K562 (cell line): Measurements from ENCODE around the gene RTL10. TPM values are rescaled to one million over a fixed set of nuclear protein-coding genes. Genes with fewer than 3 reads are reported as not detected.

Experiments used
- BRF1 ChIP-seq: IDR thresholded peaks from 3 replicates; pipeline ENCODE4 v1.6.1; 2011; ENCODE audit warnings: borderline replicate concordance, mild to moderate bottlenecking; ENCODE audit not compliant: insufficient read length; ENCODE audit errors: extremely low read depth
- CREB5 ChIP-seq: fragments of 250-450 bp; sonication (Bioruptor Pico); IDR thresholded peaks from 2 replicates; pipeline ENCODE4 v1.5.0; 2020; ENCODE audit warnings: mild to moderate bottlenecking
- FOXK1 ChIP-seq: sonication (generic); formaldehyde crosslinking; IDR thresholded peaks from 2 replicates; pipeline ENCODE4 v1.8.0; 2022; ENCODE audit warnings: missing genetic modification reagents, mild to moderate bottlenecking, borderline replicate concordance
- MXI1 ChIP-seq: IDR thresholded peaks from 2 replicates; pipeline ENCODE4 v1.6.1; 2011; ENCODE audit warnings: low read depth, mild to moderate bottlenecking, improper control_type of control experiment, low read length
- RERE ChIP-seq: sonication (generic); formaldehyde crosslinking; IDR thresholded peaks from 2 replicates; pipeline ENCODE4 v1.8.0; 2023; ENCODE audit warnings: missing genetic modification reagents, mild to moderate bottlenecking, borderline replicate concordance
- SOX6 ChIP-seq: fragments of 450-650 bp; IDR thresholded peaks from 2 replicates; pipeline ENCODE4 v1.6.1; 2014; ENCODE audit warnings: mild to moderate bottlenecking
- ZNF12 ChIP-seq: sonication (generic); formaldehyde crosslinking; IDR thresholded peaks from 2 replicates; pipeline ENCODE4 v1.4.0; 2020; ENCODE audit warnings: mild to moderate bottlenecking, missing genetic modification reagents
- ZNF280B ChIP-seq: fragments of 250-450 bp; sonication (Bioruptor Pico); IDR thresholded peaks from 2 replicates; pipeline ENCODE4 v1.5.1; 2021; ENCODE audit warnings: mild to moderate bottlenecking
- ZNF717 ChIP-seq: fragments of 250-450 bp; sonication (Bioruptor Pico); IDR thresholded peaks from 2 replicates; pipeline ENCODE4 v1.5.0; 2021
- ZNF830 ChIP-seq: fragments of 250-450 bp; sonication (Bioruptor Pico); IDR thresholded peaks from 2 replicates; pipeline ENCODE4 v1.5.0; 2021; ENCODE audit warnings: mild to moderate bottlenecking
- polyA plus RNA-seq, 8 experiments: library from polyadenylated mRNA; depleted of rRNA in 4 of 8; stranded (reverse) in 5 of 8; unstranded in 3 of 8; fragments of >200 nt; fragmentation: Nextera tagmentation in 2 of 8; fragmentation: Illumina TruSeq in 1 of 8; extraction: Ambion mirVana in 2 of 8; extraction: Trizol in 1 of 8; gene quantifications; 2 replicates each; pipeline versions ENCODE4 v1.2.1 to v1.2.3, GENCODE V29; 2011 to 2014; ENCODE audit warnings: inconsistent platforms in 1 of 8, missing spikeins in 1 of 8
- total RNA-seq, 7 experiments: library from RNA; depleted of rRNA in 6 of 7; stranded (reverse); fragments of >200 nt in 6 of 7; fragmentation: Illumina TruSeq in 2 of 7; extraction: Trizol in 2 of 7; gene quantifications; 2 replicates each; pipeline versions ENCODE4 v1.2.1 to v1.2.3, GENCODE V29; 2011 to 2021; ENCODE audit warnings: low replicate concordance in 1 of 7
- TF ChIP-seq, protein P1 (sequence below): fragments of 450-650 bp; IDR thresholded peaks from 2 replicates; pipeline ENCODE4 v1.6.1; 2016; ENCODE audit warnings: low read depth, mild to moderate bottlenecking, moderate library complexity
- TF ChIP-seq, protein P2 (sequence below): fragments of 250-450 bp; sonication (Bioruptor Pico); IDR thresholded peaks from 2 replicates; pipeline ENCODE4 v1.5.0; 2021; ENCODE audit warnings: mild to moderate bottlenecking, moderate library complexity

RTL10 gene
- total and polyA plus RNA-seq, 9 of the 15 experiments (the other 6 are each of a cell fraction or from before 2014, with no cell fraction given) = 19.8 to 75.5 (median 32.5) TPM

DNA sequence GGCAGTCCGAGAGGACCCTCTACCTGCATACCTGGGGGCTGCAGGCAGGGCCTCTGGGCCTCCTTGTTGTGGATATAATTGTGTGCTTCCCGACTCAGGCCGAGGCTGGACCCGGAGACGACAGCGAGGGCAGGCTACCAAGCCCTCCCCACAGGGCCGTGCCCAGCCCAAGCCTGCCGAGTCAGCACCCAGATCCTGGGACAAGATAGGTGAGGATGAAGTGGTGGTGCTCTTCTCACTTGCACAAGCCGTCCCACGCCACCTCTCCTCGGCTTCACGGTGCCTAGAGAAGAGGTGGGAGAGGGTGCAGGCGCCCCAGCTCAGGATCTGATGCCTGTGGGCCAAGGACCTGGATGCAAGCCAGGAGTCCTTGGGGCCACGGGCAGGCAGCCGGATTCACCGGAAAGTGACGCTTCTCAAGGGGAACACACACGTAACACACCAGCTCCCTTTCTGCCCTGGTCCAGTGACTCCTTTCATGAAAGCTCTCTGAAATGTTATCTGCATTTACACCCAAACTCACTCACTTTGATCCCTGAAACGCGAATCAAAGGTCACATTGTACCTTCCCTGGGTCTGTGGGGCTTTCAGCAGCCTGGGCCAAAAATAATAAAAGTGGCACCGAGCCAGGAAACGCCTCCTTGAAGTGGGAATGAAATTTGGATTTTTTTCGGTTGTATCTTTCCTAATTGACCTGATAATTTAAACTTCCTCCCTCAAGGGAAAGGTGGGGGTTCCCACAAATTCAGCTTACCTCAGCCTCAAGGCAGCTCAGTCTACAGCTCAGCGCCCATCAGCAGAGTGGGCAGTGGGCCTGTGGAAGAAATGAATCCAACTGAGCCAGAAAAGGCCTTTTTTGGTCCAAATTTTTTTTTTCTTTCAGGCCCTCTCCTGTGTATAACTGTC lies 1.1 kb upstream of the RTL10 start (continued):
- TF ChIP-seq CREB5 (CRISPR knock-in tag) (no peak), FOXK1 (CRISPR knock-in tag) (no peak), ZNF830 (CRISPR knock-in tag) (no peak), SOX6 (no peak), RERE (no peak), ZNF280B (CRISPR knock-in tag) (no peak), MXI1 (no peak; the same call in 1 of the 2 replicates), ZNF717 (CRISPR knock-in tag) (no peak), ZNF12 (CRISPR knock-in tag) (no peak), BRF1 (no peak)
- TF ChIP-seq, protein P1, sequence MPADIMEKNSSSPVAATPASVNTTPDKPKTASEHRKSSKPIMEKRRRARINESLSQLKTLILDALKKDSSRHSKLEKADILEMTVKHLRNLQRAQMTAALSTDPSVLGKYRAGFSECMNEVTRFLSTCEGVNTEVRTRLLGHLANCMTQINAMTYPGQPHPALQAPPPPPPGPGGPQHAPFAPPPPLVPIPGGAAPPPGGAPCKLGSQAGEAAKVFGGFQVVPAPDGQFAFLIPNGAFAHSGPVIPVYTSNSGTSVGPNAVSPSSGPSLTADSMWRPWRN = no peak
- TF ChIP-seq, protein P2, sequence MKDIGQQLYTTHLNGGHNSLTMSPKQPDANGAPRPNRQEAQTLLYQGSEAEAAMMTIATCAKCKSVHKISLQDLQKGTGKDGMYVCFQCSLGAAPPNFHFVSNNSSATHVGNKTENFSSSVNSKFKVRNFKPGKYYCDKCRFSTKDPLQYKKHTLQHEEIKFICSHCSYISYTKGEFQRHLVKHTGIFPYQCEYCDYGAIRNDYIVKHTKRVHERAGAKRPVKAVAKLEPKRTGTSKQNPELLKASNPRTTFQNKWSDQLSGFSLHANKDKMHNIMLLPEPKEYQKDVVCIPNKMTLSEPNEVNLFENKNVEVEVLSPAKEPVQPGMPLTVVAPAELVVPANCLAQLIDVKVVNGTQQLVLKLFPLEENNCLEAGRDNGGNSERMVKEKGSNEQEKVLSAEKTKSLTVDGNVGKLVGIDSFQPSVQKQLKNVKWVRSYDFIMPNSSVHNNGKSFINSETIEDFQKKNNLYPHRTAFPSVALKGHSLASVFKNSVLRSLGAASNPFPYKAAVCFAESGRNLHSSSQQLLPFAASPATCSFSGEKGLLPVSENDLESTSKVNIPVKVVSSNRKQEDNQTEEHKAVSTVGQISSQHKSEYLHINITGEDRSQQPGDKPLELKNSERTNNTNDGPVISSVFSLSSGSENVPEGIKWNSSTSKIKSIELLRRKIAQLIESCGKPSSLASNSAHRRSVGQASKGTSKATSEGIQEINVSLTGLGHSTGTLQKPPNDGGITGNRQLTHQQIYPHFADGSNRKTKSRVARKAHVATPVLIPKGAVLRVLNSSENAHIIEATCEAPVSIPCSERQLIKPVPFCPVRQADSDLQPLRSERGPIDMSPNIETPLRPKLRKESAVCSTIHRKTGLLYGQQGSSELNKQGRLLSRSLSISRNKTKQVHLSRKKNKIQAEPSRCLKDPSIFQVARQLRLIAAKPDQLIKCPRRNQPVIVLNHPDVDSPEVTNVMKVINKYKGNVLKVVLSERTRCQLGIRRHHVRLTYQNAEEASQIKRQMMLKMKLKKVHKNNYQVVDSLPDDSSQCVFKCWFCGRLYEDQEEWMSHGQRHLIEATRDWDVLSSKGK (CRISPR knock-in tag) = no peak
